SK-N-SH (cell line): ENCODE data around the gene ZNF641. TPM values are rescaled to one million over a fixed set of nuclear protein-coding genes. Genes with fewer than 3 reads are reported as not detected.

Source experiments
- CTCF ChIA-PET: fragments of 300-600, 350-600 bp; formaldehyde crosslinking; extraction: SDS; loops from one replicate; lab custom pipeline; 2021; lab: Yijun Ruan, JAX
- POLR2A ChIA-PET: fragments of 350-600 bp; sonication (Branson Sonifier 250); formaldehyde crosslinking; extraction: SDS; loops from one replicate; lab custom pipeline; 2020; ENCODE audit warnings: antibody characterized with exemption, inconsistent platforms; lab: Yijun Ruan, JAX
- DNase-seq: peaks from one replicate; pipeline ENCODE4 v3.0.0; 2012
- H2AFZ ChIP-seq: fragments of 200-600 bp; sonication (generic); 2 replicates; pipeline ENCODE4 v1.8.1; 2016; ENCODE audit warnings: antibody characterized with exemption, mild to moderate bottlenecking, low read depth
- H3F3A ChIP-seq: fragments of 200-600 bp; sonication (generic); replicated peaks from 2 replicates; pipeline ENCODE3; 2016; ENCODE audit warnings: antibody characterized with exemption, mild to moderate bottlenecking; ENCODE audit not compliant: insufficient read depth
- H3K27ac ChIP-seq, 2 experiments: fragments of 200-500 bp in 1 of 2; fragments of 200-600 bp in 1 of 2; sonication (Bioruptor generic) in 1 of 2; sonication (generic), shearing (Covaris generic) in 1 of 2; 2 replicates each; pipeline versions ENCODE4 v1.5.1 to v1.6.1; 2014 to 2016; ENCODE audit warnings: low read depth in 2 of 2, inconsistent platforms in 1 of 2, low read length in 1 of 2, mild to moderate bottlenecking in 1 of 2, mixed read lengths in 1 of 2
- H3K27me3 ChIP-seq: fragments of 200-600 bp; sonication (generic), shearing (Covaris generic); 2 replicates; pipeline ENCODE4 v1.6.1; 2016; ENCODE audit warnings: mixed run types; ENCODE audit not compliant: insufficient read depth
- H3K36me3 ChIP-seq, 2 experiments: fragments of 200-500 bp in 1 of 2; fragments of 200-600 bp in 1 of 2; sonication (Bioruptor generic) in 1 of 2; sonication (generic) in 1 of 2; replicated peaks in 1 of 2; 2 replicates each; pipeline versions ENCODE3 to v1.5.1; 2014 to 2016; ENCODE audit warnings: low read length in 1 of 2, mild to moderate bottlenecking in 1 of 2; ENCODE audit not compliant: insufficient read depth in 2 of 2, control insufficient read depth in 1 of 2
- H3K4me1 ChIP-seq, 2 experiments: fragments of 200-500 bp in 1 of 2; fragments of 200-600 bp in 1 of 2; sonication (Bioruptor generic) in 1 of 2; sonication (generic), shearing (Covaris generic) in 1 of 2; 2 replicates each; pipeline versions ENCODE4 v1.5.1 to v1.6.1; 2014 to 2016; ENCODE audit warnings: low read depth in 1 of 2, low read length in 1 of 2, mixed run types in 1 of 2; ENCODE audit not compliant: insufficient read depth in 2 of 2, control insufficient read depth in 1 of 2
- H3K4me2 ChIP-seq: fragments of 200-600 bp; sonication (generic), shearing (Covaris generic); 2 replicates; pipeline ENCODE4 v1.6.1; 2017; ENCODE audit warnings: mixed run types
- H3K4me3 ChIP-seq, 2 experiments: fragments of 200-500 bp in 1 of 2; fragments of 200-600 bp in 1 of 2; sonication (Bioruptor generic) in 1 of 2; sonication (generic), shearing (Covaris generic) in 1 of 2; 2 replicates each; pipeline versions ENCODE4 v1.5.1 to v1.8.1; 2014 to 2016; ENCODE audit warnings: low read depth in 2 of 2, inconsistent platforms in 1 of 2, low read length in 1 of 2, mild to moderate bottlenecking in 1 of 2, mixed read lengths in 1 of 2, moderate library complexity in 1 of 2
- H3K79me2 ChIP-seq: fragments of 200-600 bp; sonication (generic); 2 replicates; pipeline ENCODE4 v1.8.1; 2017; ENCODE audit warnings: mild to moderate bottlenecking; ENCODE audit not compliant: insufficient read depth
- H3K9ac ChIP-seq: fragments of 200-600 bp; sonication (generic); 2 replicates; pipeline ENCODE4 v1.6.1; 2017; ENCODE audit warnings: mixed run types
- H3K9me2 ChIP-seq: fragments of 200-600 bp; sonication (generic); 2 replicates; pipeline ENCODE4 v1.6.1; 2017; ENCODE audit warnings: mixed run types
- H3K9me3 ChIP-seq: fragments of 200-600 bp; sonication (generic); 2 replicates; pipeline ENCODE4 v1.6.1; 2017; ENCODE audit warnings: mixed run types, mild to moderate bottlenecking, moderate library complexity
- H4K20me1 ChIP-seq: fragments of 200-600 bp; sonication (generic); 2 replicates; pipeline ENCODE4 v1.6.1; 2017; ENCODE audit warnings: mild to moderate bottlenecking, mixed run types; ENCODE audit not compliant: insufficient read depth
- ELF1 ChIP-seq: IDR thresholded peaks from 2 replicates; pipeline ENCODE4 v1.4.0; 2012
- FOXJ3 ChIP-seq: sonication (generic); formaldehyde crosslinking; IDR thresholded peaks from 2 replicates; pipeline ENCODE4 v1.5.1; 2020; ENCODE audit warnings: mild to moderate bottlenecking, missing genetic modification reagents
- FOXM1 ChIP-seq: IDR thresholded peaks from 2 replicates; pipeline ENCODE4 v1.4.0; 2012; ENCODE audit warnings: low read depth, mild to moderate bottlenecking
- GABPA ChIP-seq: IDR thresholded peaks from 2 replicates; pipeline ENCODE4 v1.4.0; 2012; ENCODE audit warnings: low read depth, mild to moderate bottlenecking
- JUND ChIP-seq: IDR thresholded peaks from 2 replicates; pipeline ENCODE4 v1.4.0; 2012
- MEF2A ChIP-seq: IDR thresholded peaks from 2 replicates; pipeline ENCODE4 v1.4.0; 2012; ENCODE audit warnings: low read depth, borderline replicate concordance
- MXI1 ChIP-seq: IDR thresholded peaks from 2 replicates; pipeline ENCODE4 v1.6.1; 2012; ENCODE audit warnings: mild to moderate bottlenecking, low read depth, low read length, improper control_type of control experiment
- NFIC ChIP-seq: IDR thresholded peaks from 2 replicates; pipeline ENCODE4 v1.4.0; 2012; ENCODE audit warnings: borderline replicate concordance
- RAD21 ChIP-seq: IDR thresholded peaks from 2 replicates; pipeline ENCODE4 v1.6.1; 2012; ENCODE audit warnings: mild to moderate bottlenecking, low read length
- RCOR1 ChIP-seq: fragments of 150-350 bp; IDR thresholded peaks from 2 replicates; pipeline ENCODE4 v1.6.1; 2017; ENCODE audit warnings: antibody characterized with exemption, low read length
- RXRA ChIP-seq: IDR thresholded peaks from 2 replicates; pipeline ENCODE4 v1.4.0; 2012; ENCODE audit warnings: low read depth, mild to moderate bottlenecking, borderline replicate concordance
- SMC3 ChIP-seq: IDR thresholded peaks from 2 replicates; pipeline ENCODE4 v1.6.1; 2012; ENCODE audit warnings: low read depth, low read length, improper control_type of control experiment
- USF2 ChIP-seq: fragments of 150-350 bp; IDR thresholded peaks from 2 replicates; pipeline ENCODE4 v1.6.1; 2017; ENCODE audit warnings: antibody characterized with exemption, low read length, low read depth, borderline replicate concordance
- WGBS: methylation state at CpG from one replicate; pipeline ENCODE4 v1.1.6; 2017; ENCODE audit warnings: low lambda C conversion rate; 5-methylcytosine and 5-hydroxymethylcytosine counted together
- polyA plus RNA-seq, 3 experiments: library from polyadenylated mRNA; depleted of rRNA; stranded (reverse); fragments of >200 nt; gene quantifications; 2 replicates each; pipeline ENCODE4 v1.2.3, GENCODE V29; 2012
- TF ChIP-seq, protein P1 (sequence below): fragments of 200-600 bp; sonication (generic); IDR thresholded peaks from 2 replicates; pipeline ENCODE4 v1.6.1; 2017; ENCODE audit warnings: antibody characterized with exemption, mild to moderate bottlenecking, moderate library complexity
- TF ChIP-seq, protein P2 (sequence below): IDR thresholded peaks from 2 replicates; pipeline ENCODE4 v1.4.0; 2012; ENCODE audit warnings: low read depth, borderline replicate concordance
- TF ChIP-seq, protein P3 (sequence below): IDR thresholded peaks from 2 replicates; pipeline ENCODE4 v1.6.1; 2012; ENCODE audit warnings: mild to moderate bottlenecking, low read depth, low read length, moderate library complexity

Gene ZNF641
- polyA plus RNA-seq, 1 of the 3 experiments (the other 2 are of a cell fraction), result 1.9 TPM

DNA sequence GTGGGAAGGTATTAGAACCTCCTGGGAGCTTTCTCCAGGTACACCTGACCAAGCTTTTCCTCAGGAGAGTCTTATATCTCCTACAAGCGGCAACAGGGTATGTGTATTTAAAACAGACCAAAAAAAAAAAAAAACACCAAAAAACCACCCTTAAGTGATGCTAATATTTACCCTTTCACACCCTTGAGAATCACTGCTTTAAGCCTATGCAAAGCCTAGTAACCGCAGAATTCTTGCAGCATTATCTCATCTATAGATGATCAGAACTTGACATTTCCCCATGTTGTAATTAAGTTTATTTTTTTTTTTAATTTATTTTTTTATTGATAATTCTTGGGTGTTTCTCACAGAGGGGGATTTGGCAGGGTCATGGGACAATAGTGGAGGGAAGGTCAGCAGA lies 19.3 kb downstream of the ZNF641 start:
- Histone ChIP-seq H3F3A (no peaks in the 10 kb centered on the region), H3K4me1 (no peaks in the 10 kb centered on the region), H3K27me3 (no peaks in the 10 kb centered on the region), H3K9me2 (no peaks in the 10 kb centered on the region), H3K4me3 (no peak overlapping the region), H3K4me2 (no peak overlapping the region), H3K27ac (no peak overlapping the region), H3K36me3 (no peaks in the 10 kb centered on the region), H3K9me3 (no peaks in the 10 kb centered on the region), H3K9ac (no peak overlapping the region), H2AFZ (no peak overlapping the region), H3K79me2 (no peaks in the 10 kb centered on the region)
- 7% methylated on average over 2 of the region's 2 CpGs for WGBS
- ChIA-PET POLR2A (no interaction called here), CTCF (no interaction called here)
- TF ChIP-seq, protein P1, sequence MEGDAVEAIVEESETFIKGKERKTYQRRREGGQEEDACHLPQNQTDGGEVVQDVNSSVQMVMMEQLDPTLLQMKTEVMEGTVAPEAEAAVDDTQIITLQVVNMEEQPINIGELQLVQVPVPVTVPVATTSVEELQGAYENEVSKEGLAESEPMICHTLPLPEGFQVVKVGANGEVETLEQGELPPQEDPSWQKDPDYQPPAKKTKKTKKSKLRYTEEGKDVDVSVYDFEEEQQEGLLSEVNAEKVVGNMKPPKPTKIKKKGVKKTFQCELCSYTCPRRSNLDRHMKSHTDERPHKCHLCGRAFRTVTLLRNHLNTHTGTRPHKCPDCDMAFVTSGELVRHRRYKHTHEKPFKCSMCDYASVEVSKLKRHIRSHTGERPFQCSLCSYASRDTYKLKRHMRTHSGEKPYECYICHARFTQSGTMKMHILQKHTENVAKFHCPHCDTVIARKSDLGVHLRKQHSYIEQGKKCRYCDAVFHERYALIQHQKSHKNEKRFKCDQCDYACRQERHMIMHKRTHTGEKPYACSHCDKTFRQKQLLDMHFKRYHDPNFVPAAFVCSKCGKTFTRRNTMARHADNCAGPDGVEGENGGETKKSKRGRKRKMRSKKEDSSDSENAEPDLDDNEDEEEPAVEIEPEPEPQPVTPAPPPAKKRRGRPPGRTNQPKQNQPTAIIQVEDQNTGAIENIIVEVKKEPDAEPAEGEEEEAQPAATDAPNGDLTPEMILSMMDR, result no peak
- no peak for TF ChIP-seq JUND
- TF ChIP-seq SMC3, result no peak
- TF ChIP-seq, protein P2, sequence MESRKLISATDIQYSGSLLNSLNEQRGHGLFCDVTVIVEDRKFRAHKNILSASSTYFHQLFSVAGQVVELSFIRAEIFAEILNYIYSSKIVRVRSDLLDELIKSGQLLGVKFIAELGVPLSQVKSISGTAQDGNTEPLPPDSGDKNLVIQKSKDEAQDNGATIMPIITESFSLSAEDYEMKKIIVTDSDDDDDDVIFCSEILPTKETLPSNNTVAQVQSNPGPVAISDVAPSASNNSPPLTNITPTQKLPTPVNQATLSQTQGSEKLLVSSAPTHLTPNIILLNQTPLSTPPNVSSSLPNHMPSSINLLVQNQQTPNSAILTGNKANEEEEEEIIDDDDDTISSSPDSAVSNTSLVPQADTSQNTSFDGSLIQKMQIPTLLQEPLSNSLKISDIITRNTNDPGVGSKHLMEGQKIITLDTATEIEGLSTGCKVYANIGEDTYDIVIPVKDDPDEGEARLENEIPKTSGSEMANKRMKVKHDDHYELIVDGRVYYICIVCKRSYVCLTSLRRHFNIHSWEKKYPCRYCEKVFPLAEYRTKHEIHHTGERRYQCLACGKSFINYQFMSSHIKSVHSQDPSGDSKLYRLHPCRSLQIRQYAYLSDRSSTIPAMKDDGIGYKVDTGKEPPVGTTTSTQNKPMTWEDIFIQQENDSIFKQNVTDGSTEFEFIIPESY, result no peak
- no peak for TF ChIP-seq USF2
- TF ChIP-seq FOXM1, result no peak
- no peak for TF ChIP-seq RXRA
- no peak for TF ChIP-seq NFIC
- TF ChIP-seq MEF2A, result no peak
- no peak for TF ChIP-seq FOXJ3 (CRISPR knock-in tag)
- TF ChIP-seq ELF1, result no peak
- no peak for TF ChIP-seq RCOR1
- TF ChIP-seq GABPA, result no peak
- no peak for TF ChIP-seq MXI1
- TF ChIP-seq RAD21, result no peak
- TF ChIP-seq, protein P3, sequence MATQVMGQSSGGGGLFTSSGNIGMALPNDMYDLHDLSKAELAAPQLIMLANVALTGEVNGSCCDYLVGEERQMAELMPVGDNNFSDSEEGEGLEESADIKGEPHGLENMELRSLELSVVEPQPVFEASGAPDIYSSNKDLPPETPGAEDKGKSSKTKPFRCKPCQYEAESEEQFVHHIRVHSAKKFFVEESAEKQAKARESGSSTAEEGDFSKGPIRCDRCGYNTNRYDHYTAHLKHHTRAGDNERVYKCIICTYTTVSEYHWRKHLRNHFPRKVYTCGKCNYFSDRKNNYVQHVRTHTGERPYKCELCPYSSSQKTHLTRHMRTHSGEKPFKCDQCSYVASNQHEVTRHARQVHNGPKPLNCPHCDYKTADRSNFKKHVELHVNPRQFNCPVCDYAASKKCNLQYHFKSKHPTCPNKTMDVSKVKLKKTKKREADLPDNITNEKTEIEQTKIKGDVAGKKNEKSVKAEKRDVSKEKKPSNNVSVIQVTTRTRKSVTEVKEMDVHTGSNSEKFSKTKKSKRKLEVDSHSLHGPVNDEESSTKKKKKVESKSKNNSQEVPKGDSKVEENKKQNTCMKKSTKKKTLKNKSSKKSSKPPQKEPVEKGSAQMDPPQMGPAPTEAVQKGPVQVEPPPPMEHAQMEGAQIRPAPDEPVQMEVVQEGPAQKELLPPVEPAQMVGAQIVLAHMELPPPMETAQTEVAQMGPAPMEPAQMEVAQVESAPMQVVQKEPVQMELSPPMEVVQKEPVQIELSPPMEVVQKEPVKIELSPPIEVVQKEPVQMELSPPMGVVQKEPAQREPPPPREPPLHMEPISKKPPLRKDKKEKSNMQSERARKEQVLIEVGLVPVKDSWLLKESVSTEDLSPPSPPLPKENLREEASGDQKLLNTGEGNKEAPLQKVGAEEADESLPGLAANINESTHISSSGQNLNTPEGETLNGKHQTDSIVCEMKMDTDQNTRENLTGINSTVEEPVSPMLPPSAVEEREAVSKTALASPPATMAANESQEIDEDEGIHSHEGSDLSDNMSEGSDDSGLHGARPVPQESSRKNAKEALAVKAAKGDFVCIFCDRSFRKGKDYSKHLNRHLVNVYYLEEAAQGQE, result no peak
- TF ChIP-seq, all 33 proteins: peak for 0
- no peaks in the 10 kb centered on the region for H4K20me1 ChIP-seq
- DNase-seq, result no peak
